H1 (cell line): ENCODE results near the gene RBM45. TPM values are rescaled to one million over a fixed set of nuclear protein-coding genes. Genes with fewer than 3 reads are reported as not detected.

ENCODE experiments used
- CTCF ChIA-PET: fragments of 300-600 bp; sonication (Branson Sonifier 250); formaldehyde crosslinking; loops from one replicate; lab custom pipeline; 2021; ENCODE audit not compliant: partially characterized antibody; lab: Charles Lee
- POLR2A ChIA-PET: fragments of 300-600 bp; sonication (Branson Sonifier 250); formaldehyde crosslinking; loops from one replicate; lab custom pipeline; 2021; ENCODE audit warnings: inconsistent platforms; ENCODE audit not compliant: partially characterized antibody; lab: Charles Lee
- DNase-seq, 2 experiments: peaks; one replicate each; pipeline versions ENCODE4 v3.0.0 to v3.0.0-alpha.2; 2010 to 2022; ENCODE audit warnings: low spot score in 2 of 2, low read depth in 1 of 2, mixed read lengths in 1 of 2
- FAIRE-seq: peaks from 2 replicates; lab custom pipeline; 2011; peaks lifted over from hg19 to GRCh38; lab: Jason Lieb, UNC
- H2AFZ ChIP-seq: 2 replicates; pipeline ENCODE4 v1.8.1; 2012; ENCODE audit warnings: low read length, inconsistent platforms
- H2AK5ac ChIP-seq: 2 replicates; pipeline ENCODE4 v1.6.1; 2013; ENCODE audit warnings: low read depth, low read length
- H2BK120ac ChIP-seq: replicated peaks from 2 replicates; pipeline ENCODE3; 2013; ENCODE audit warnings: low read depth, low read length, inconsistent platforms
- H2BK12ac ChIP-seq: 2 replicates; pipeline ENCODE4 v1.6.1; 2013; ENCODE audit warnings: low read depth, low read length
- H2BK15ac ChIP-seq: 2 replicates; pipeline ENCODE4 v1.6.1; 2013; ENCODE audit warnings: low read length
- H2BK20ac ChIP-seq: 2 replicates; pipeline ENCODE4 v1.6.1; 2013; ENCODE audit warnings: low read length
- H2BK5ac ChIP-seq: 2 replicates; pipeline ENCODE4 v1.6.1; 2013; ENCODE audit warnings: low read depth, low read length
- H3K14ac ChIP-seq: 2 replicates; pipeline ENCODE4 v1.6.1; 2013; ENCODE audit warnings: inconsistent platforms; ENCODE audit not compliant: insufficient read length
- H3K18ac ChIP-seq: 2 replicates; pipeline ENCODE4 v1.6.1; 2013; ENCODE audit warnings: low read length; ENCODE audit errors: extremely low read depth
- H3K23ac ChIP-seq: 2 replicates; pipeline ENCODE4 v1.6.1; 2013; ENCODE audit warnings: inconsistent platforms; ENCODE audit not compliant: insufficient read length
- H3K23me2 ChIP-seq: 2 replicates; pipeline ENCODE4 v1.6.1; 2013; ENCODE audit warnings: low read depth, low read length
- H3K27ac ChIP-seq: 2 replicates; pipeline ENCODE4 v1.6.1; 2011; ENCODE audit warnings: low read depth, low read length, inconsistent platforms
- H3K27me3 ChIP-seq, 4 experiments: replicated peaks in 1 of 4; 1 replicate in 1 of 4; 2 replicates in 3 of 4; pipeline versions ENCODE4 v1.6.1 to v1.8.1; 2011 to 2013; ENCODE audit warnings: low read length in 3 of 4, mild to moderate bottlenecking in 3 of 4, inconsistent platforms in 2 of 4, mixed read lengths in 2 of 4, moderate library complexity in 1 of 4; ENCODE audit not compliant: control insufficient read depth in 3 of 4, insufficient read depth in 3 of 4; ENCODE audit errors: extremely low read depth in 1 of 4
- H3K36me3 ChIP-seq, 4 experiments: 2 replicates each; pipeline versions ENCODE4 v1.6.1 to v1.8.1; 2011 to 2013; ENCODE audit warnings: mild to moderate bottlenecking in 4 of 4, low read length in 3 of 4, moderate library complexity in 2 of 4, control low read depth in 1 of 4, inconsistent platforms in 1 of 4; ENCODE audit not compliant: insufficient read depth in 4 of 4, control insufficient read depth in 2 of 4
- H3K4ac ChIP-seq: replicated peaks from 2 replicates; pipeline ENCODE3; 2013; ENCODE audit warnings: low read length, low read depth, mixed read lengths, inconsistent platforms; ENCODE audit not compliant: insufficient read length
- H3K4me1 ChIP-seq, 4 experiments: replicated peaks in 1 of 4; 1 replicate in 1 of 4; 2 replicates in 3 of 4; pipeline versions ENCODE4 v1.6.1 to v1.8.1; 2011 to 2013; ENCODE audit warnings: low read length in 3 of 4, inconsistent platforms in 2 of 4, mixed read lengths in 1 of 4; ENCODE audit not compliant: insufficient read depth in 4 of 4, control insufficient read depth in 3 of 4
- H3K4me2 ChIP-seq, 2 experiments: 2 replicates each; pipeline versions ENCODE4 v1.6.1 to v1.8.1; 2011 to 2013; ENCODE audit warnings: low read depth in 2 of 2, low read length in 2 of 2, control low read depth in 1 of 2, inconsistent platforms in 1 of 2, mild to moderate bottlenecking in 1 of 2; ENCODE audit not compliant: insufficient read depth in 1 of 2
- H3K4me3 ChIP-seq, 4 experiments: fragments of 200-600, 300-600 bp in 1 of 4; sonication (generic), shearing (Covaris generic), sonication (Bioruptor Twin) in 1 of 4; 2 replicates each; pipeline versions ENCODE4 v1.5.1 to v1.8.1; 2011 to 2016; ENCODE audit warnings: low read length in 4 of 4, low read depth in 3 of 4, control low read depth in 2 of 4, inconsistent platforms in 2 of 4, mild to moderate bottlenecking in 2 of 4, mixed read lengths in 1 of 4, moderate library complexity in 1 of 4; ENCODE audit not compliant: insufficient read depth in 2 of 4; ENCODE audit errors: extremely low read depth in 1 of 4
- H3K56ac ChIP-seq: replicated peaks from 2 replicates; pipeline ENCODE3; 2013; ENCODE audit warnings: low read depth, mild to moderate bottlenecking, mixed read lengths, low read length, inconsistent platforms; ENCODE audit not compliant: insufficient read length
- H3K79me1 ChIP-seq: 2 replicates; pipeline ENCODE4 v1.6.1; 2013; ENCODE audit warnings: low read depth, low read length, control low read depth
- H3K79me2 ChIP-seq, 2 experiments: 2 replicates each; pipeline versions ENCODE4 v1.6.1 to v1.8.1; 2012 to 2013; ENCODE audit warnings: low read length in 2 of 2, mild to moderate bottlenecking in 2 of 2, inconsistent platforms in 1 of 2; ENCODE audit not compliant: insufficient read depth in 2 of 2, control insufficient read depth in 1 of 2
- H3K9ac ChIP-seq, 4 experiments: replicated peaks in 1 of 4; 1 replicate in 1 of 4; 2 replicates in 3 of 4; pipeline versions ENCODE4 v1.6.1 to v1.8.1; 2011 to 2013; ENCODE audit warnings: low read depth in 3 of 4, low read length in 3 of 4, control low read depth in 2 of 4, mild to moderate bottlenecking in 2 of 4, moderate library complexity in 2 of 4, inconsistent platforms in 1 of 4; ENCODE audit errors: extremely low read depth in 1 of 4
- H3K9me3 ChIP-seq, 2 experiments: 2 replicates each; pipeline versions ENCODE4 v1.6.1 to v1.8.1; 2012 to 2013; ENCODE audit warnings: mild to moderate bottlenecking in 2 of 2, moderate library complexity in 2 of 2, control low read depth in 1 of 2, inconsistent platforms in 1 of 2, low read depth in 1 of 2, low read length in 1 of 2, mixed read lengths in 1 of 2; ENCODE audit not compliant: insufficient read depth in 2 of 2
- H4K20me1 ChIP-seq, 2 experiments: replicated peaks in 1 of 2; 2 replicates each; pipeline versions ENCODE3 to v1.8.1; 2011 to 2013; ENCODE audit warnings: inconsistent platforms in 2 of 2, low read length in 2 of 2, mild to moderate bottlenecking in 1 of 2; ENCODE audit not compliant: insufficient read depth in 2 of 2, control insufficient read depth in 1 of 2
- H4K5ac ChIP-seq: 2 replicates; pipeline ENCODE4 v1.6.1; 2013; ENCODE audit warnings: low read length, low read depth, mixed read lengths, inconsistent platforms; ENCODE audit not compliant: insufficient read length
- H4K8ac ChIP-seq: 2 replicates; pipeline ENCODE4 v1.8.0; 2013; ENCODE audit warnings: mild to moderate bottlenecking, moderate library complexity, low read length, inconsistent platforms; ENCODE audit not compliant: insufficient read depth; ENCODE audit errors: extremely low read depth
- H4K91ac ChIP-seq: replicated peaks from 2 replicates; pipeline ENCODE3; 2013; ENCODE audit warnings: low read length, mixed read lengths, inconsistent platforms; ENCODE audit not compliant: insufficient read length
- ASH2L ChIP-seq: fragments of 200-600, 300-600 bp; sonication (generic); IDR thresholded peaks from one replicate; pipeline ENCODE4 v1.7.1; 2017; ENCODE audit warnings: low read length
- BRCA1 ChIP-seq: IDR thresholded peaks from 2 replicates; pipeline ENCODE4 v1.6.1; 2012; ENCODE audit warnings: low read depth, low read length, improper control_type of control experiment
- CTBP2 ChIP-seq: IDR thresholded peaks from 2 replicates; pipeline ENCODE4 v1.7.0; 2011; ENCODE audit warnings: borderline replicate concordance, mild to moderate bottlenecking, moderate library complexity, mixed read lengths, low read length; ENCODE audit not compliant: insufficient read depth, insufficient read length
- EP300 ChIP-seq, 2 experiments: IDR thresholded peaks; 1 replicate in 1 of 2; 2 replicates in 1 of 2; pipeline ENCODE4 v1.6.1; 2011 to 2012; ENCODE audit warnings: low read depth in 2 of 2, low read length in 2 of 2, mild to moderate bottlenecking in 2 of 2, borderline replicate concordance in 1 of 2, inconsistent platforms in 1 of 2, moderate library complexity in 1 of 2
- SP2 ChIP-seq: IDR thresholded peaks from 2 replicates; pipeline ENCODE4 v1.6.1; 2012; ENCODE audit warnings: mild to moderate bottlenecking, low read length, inconsistent platforms
- ZNF274 ChIP-seq: IDR thresholded peaks from 2 replicates; pipeline ENCODE4 v1.7.0; 2012; ENCODE audit warnings: low read length, borderline replicate concordance; ENCODE audit errors: extremely low read depth
- polyA plus RNA-seq, 7 experiments: library from polyadenylated mRNA; depleted of rRNA in 3 of 7; stranded (reverse) in 5 of 7; unstranded in 2 of 7; fragments of >200 nt in 5 of 7; fragments of 200-250 nt in 2 of 7; gene quantifications; 1 replicate in 5 of 7; 2 replicates in 1 of 7; 4 replicates in 1 of 7; pipeline versions ENCODE4 v1.2.1 to v1.2.3, GENCODE V29; 2011 to 2013; ENCODE audit warnings: missing spikeins in 2 of 7, mixed read lengths in 2 of 7
- total RNA-seq: library from RNA; stranded (reverse); fragmentation: NEBNext Ultra II Directional; extraction: Animal tissue kit (Norgen Biotek cat#: 25700); gene quantifications from 2 replicates; pipeline ENCODE4 v1.2.1, GENCODE V29; 2021

RBM45 gene
- total and polyA plus RNA-seq, 2 of the 8 experiments (the other 6 are each of a cell fraction or from before 2014, with no cell fraction given): 4.7 to 10.4 TPM

- Histone ChIP-seq H4K91ac (no peak overlapping the region), H2BK120ac (no peak overlapping the region), H3K27ac (no peak overlapping the region), H3K27me3 (peaks cover 0 to 1% (median 0%) of the 10 kb centered on the region in 4 experiments; a peak in 1 of 7 replicates), H3K4me2 (no peak overlapping the region), H3K14ac (no peak overlapping the region), H3K9me3 (no peaks in the 10 kb centered on the region), H3K79me2 (no peaks in the 10 kb centered on the region), H2BK15ac (no peak overlapping the region), H4K20me1 (no peaks in the 10 kb centered on the region), H3K79me1 (no peaks in the 10 kb centered on the region), H3K23ac (no peak overlapping the region), H3K23me2 (no peaks in the 10 kb centered on the region), H4K8ac (no peak overlapping the region), H3K4me1 (peaks cover 0 to 2% (median 0%) of the 10 kb centered on the region in 4 experiments; a peak in 1 of 7 replicates), H3K56ac (no peak overlapping the region), H2AFZ (no peak overlapping the region), H2BK5ac (no peak overlapping the region), H3K36me3 (peaks cover 0 to 7% (median under 1%) of the 10 kb centered on the region in 4 experiments; a peak in 2 of 8 replicates), H3K4me3 (no peak overlapping the region), H2BK12ac (no peak overlapping the region), H2AK5ac (no peak overlapping the region), H4K5ac (no peak overlapping the region), H3K9ac (no peak overlapping the region), H3K4ac (no peak overlapping the region), H2BK20ac (no peak overlapping the region), H3K18ac (no peak overlapping the region)
- ChIA-PET POLR2A (interaction anchor here (1.1 to 1.4 kb wide), 2 partner anchors 12 to 326 kb away, joined by 4 read pairs; partner anchors contain the start of genes PJVK, PRKRA and RBM45), CTCF (interaction anchor here (0.9 to 1.7 kb wide), 5 partner anchors 11 to 290 kb away, joined by 3 to 5 read pairs (median 4); partner anchors contain the start of gene RBM45)
- DNase-seq: no peak
- FAIRE-seq: no peak
- no peak for TF ChIP-seq SP2
- no peak for TF ChIP-seq ZNF274
- TF ChIP-seq EP300 (IDR thresholded peaks at IDR 0.05; ENCODE audit: borderline replicate concordance in 1 of 2, low read depth in 2 of 2, low read length in 2 of 2): no peak
- no peak for TF ChIP-seq CTBP2
- no peak for TF ChIP-seq ASH2L
- no peak for TF ChIP-seq BRCA1
Observed at GRCh38 chr2:178125125-178125524, 12.9 kb downstream of the RBM45 start.
